ENCODE results near the gene SRL. TPM values are rescaled to one million over a fixed set of nuclear protein-coding genes. Genes with fewer than 3 reads are reported as not detected.

Gene SRL
- total and polyA plus RNA-seq, 12 donors, result 0.24 to 1.8 (median 0.52) TPM; not detected in 2

- no peak overlapping the region for H3K4me3 ChIP-seq
- no peaks in the 10 kb centered on the region for H3K27me3 ChIP-seq
- intact Hi-C loops (cut with DNase I), result no loop called here
- H3K27ac ChIP-seq, result no peak overlapping the region
- H3K4me1 ChIP-seq (replicated peaks in 1 of 2), result no peaks in the 10 kb centered on the region
- H3K9me3 ChIP-seq (replicated peaks in 1 of 3), result no peaks in the 10 kb centered on the region
- no peaks in the 10 kb centered on the region for H3K36me3 ChIP-seq (replicated peaks in 1 of 2)
- peak in 4 of 7 donors; percentile 20 to 34 (median 25) for DNase-seq
- 37 to 59% (median 42%) methylated on average over 3 to 5 of the region's 5 CpGs for WGBS, 4 donors
- TF ChIP-seq POLR2A (IDR thresholded peaks at IDR 0.05) (no peak), CTCF (IDR thresholded peaks at IDR 0.05) (no peak)
These were observed 64.9 kb downstream of the SRL start for GRCh38 chr16:4176906-4177417.

GRCh38 chr16:4175849-4176248, 66.0 kb downstream of the SRL start:
- Histone ChIP-seq H3K27ac (no peak overlapping the region), H3K4me1 (replicated peaks in 1 of 2) (no peaks in the 10 kb centered on the region), H3K36me3 (replicated peaks in 1 of 2) (no peaks in the 10 kb centered on the region), H3K27me3 (no peaks in the 10 kb centered on the region), H3K4me3 (no peak overlapping the region), H3K9me3 (replicated peaks in 1 of 3) (no peaks in the 10 kb centered on the region)
- TF ChIP-seq CTCF (IDR thresholded peaks at IDR 0.05) (no peak), POLR2A (IDR thresholded peaks at IDR 0.05) (no peak)
- 79 to 93% (median 84%) methylated on average over 2 of the region's 2 CpGs for WGBS, 4 donors
- DNase-seq, result no peak
- intact Hi-C loops (cut with DNase I), result no loop called here

DNA sequence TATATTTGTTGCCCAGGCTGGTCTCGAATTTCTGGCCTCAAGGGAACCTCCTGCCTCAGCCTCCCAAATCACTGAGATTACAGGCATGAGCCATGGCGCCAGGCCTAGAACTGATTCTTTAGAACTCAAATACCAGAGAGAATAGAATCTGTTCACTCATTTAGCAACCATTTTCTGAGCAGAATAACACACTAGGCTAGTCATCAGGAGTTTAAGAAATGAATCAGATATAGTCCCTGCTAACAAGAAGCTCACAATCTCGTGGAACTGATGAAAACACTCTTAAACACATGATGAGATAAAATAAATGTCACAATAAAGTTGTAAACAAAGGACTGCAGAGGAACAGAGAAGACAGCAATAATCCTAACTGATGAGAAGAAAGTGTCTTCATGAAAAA, 69.8 kb downstream of the SRL start:
- H3K9me3 ChIP-seq (replicated peaks in 1 of 3), result no peaks in the 10 kb centered on the region
- 68 to 84% (median 82%) methylated on average over 3 of the region's 3 CpGs for WGBS, 4 donors
- intact Hi-C loops (cut with DNase I), result no loop called here

DNA sequence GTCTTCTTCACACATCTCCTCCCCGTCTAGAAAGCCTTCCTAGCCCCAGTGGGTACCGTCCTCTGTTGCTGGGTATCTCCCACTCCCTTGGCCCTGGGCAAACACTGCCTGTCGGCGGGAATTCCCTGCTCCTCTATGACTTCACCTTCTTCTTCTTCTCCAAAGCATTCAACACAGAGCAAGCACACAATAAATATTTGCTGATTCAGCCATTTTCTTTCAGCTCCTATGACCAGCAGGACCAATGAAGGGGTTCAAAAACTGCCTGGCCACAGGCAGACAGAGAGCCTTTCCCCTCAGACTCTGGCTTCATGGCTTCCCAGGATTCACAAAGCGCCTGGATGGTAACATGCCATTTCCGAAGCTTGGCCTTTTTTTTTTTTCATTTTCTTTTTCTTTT, 72.5 kb downstream of the SRL start:
- H3K4me1 ChIP-seq (replicated peaks in 1 of 2), result no peaks in the 10 kb centered on the region
- TF ChIP-seq CTCF (IDR thresholded peaks at IDR 0.05) (no peak), POLR2A (IDR thresholded peaks at IDR 0.05) (no peak)
- H3K4me3 ChIP-seq, result no peak overlapping the region
- DNase-seq, result no peak
- 91 to 95% (median 92%) methylated on average over 6 of the region's 6 CpGs for WGBS, 4 donors
- H3K27ac ChIP-seq, result no peak overlapping the region
- no peaks in the 10 kb centered on the region for H3K36me3 ChIP-seq (replicated peaks in 1 of 2)
- no peaks in the 10 kb centered on the region for H3K9me3 ChIP-seq (replicated peaks in 1 of 3)
- H3K27me3 ChIP-seq, result no peaks in the 10 kb centered on the region
- intact Hi-C loops (cut with DNase I), result no loop called here

More for the DNA sequence above, 69.8 kb downstream of the SRL start:
- DNase-seq, result no peak
- H3K27ac ChIP-seq, result no peak overlapping the region
- H3K4me3 ChIP-seq, result no peak overlapping the region
- no peaks in the 10 kb centered on the region for H3K27me3 ChIP-seq
- no peaks in the 10 kb centered on the region for H3K4me1 ChIP-seq (replicated peaks in 1 of 2)
- no peaks in the 10 kb centered on the region for H3K36me3 ChIP-seq (replicated peaks in 1 of 2)
- TF ChIP-seq POLR2A (IDR thresholded peaks at IDR 0.05) (no peak), CTCF (IDR thresholded peaks at IDR 0.05) (no peak)

All from adrenal gland (tissue), 12 donors.